ENCODE data around the gene SYMPK.
"Not testable (repeated sequence)": the region's sequence is repeated elsewhere in the genome, so short reads cannot be mapped to it uniquely, and the experiment has no call there.

SYMPK gene

DNA sequence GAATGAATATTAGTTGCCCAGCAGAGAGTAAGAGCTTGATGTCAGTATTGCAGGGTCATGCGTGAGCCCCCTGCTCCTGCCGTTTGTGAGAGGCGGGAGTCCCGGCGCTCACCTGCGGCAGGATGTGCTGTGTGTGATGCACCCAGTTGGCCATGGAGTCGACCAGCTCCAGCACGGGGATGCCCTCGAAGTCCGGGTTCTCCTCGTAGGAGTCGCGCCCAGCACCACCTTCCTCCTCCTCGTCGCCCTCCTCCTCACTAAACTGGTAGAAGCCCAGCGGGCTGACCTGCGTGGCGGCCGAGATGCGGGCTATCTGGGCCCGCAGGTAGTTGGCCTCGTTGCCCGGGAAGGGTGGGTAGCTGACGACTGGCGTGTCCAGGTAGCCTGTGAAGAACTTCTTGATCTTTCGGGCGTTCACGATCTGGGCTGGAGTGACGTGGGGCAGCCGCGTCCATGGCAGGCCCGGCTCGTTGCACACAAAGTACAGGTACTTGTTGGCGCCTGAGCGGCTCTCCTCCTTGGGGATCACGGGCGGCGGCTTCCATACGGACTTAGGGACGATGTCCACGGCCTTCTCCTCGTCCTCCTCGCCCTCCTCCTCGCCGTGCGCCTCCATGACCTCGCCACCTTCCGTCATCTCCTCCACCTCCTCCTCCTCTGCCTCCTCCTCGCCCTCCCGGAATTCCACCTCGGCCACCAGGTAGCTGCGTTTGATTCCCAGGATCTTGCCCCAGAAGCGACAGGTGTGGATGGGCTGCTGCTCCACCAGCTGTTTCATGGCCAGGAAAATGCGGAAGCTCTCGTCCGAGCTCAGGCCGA, 58.6 kb downstream of the SYMPK start:
- no peaks in the 10 kb centered on the region for H3K27me3 ChIP-seq (ENCODE audit: insufficient read depth, low read length, poor library complexity)
- H3K79me2 ChIP-seq (ENCODE audit: insufficient read depth, low read length): no peaks in the 10 kb centered on the region
- no peaks in the 10 kb centered on the region for H3K36me3 ChIP-seq (ENCODE audit: insufficient read depth, low read length)
- H3K4me1 ChIP-seq (ENCODE audit: insufficient read depth, low read length): peaks cover 4% of the 10 kb centered on the region
- H3K9ac ChIP-seq (ENCODE audit: low read depth, low read length): no peak overlapping the region
- no peak for TF ChIP-seq EZH2 (IDR thresholded peaks at IDR 0.05; ENCODE audit: borderline replicate concordance, low read depth, low read length, severe bottlenecking)
- TF ChIP-seq, protein P1, sequence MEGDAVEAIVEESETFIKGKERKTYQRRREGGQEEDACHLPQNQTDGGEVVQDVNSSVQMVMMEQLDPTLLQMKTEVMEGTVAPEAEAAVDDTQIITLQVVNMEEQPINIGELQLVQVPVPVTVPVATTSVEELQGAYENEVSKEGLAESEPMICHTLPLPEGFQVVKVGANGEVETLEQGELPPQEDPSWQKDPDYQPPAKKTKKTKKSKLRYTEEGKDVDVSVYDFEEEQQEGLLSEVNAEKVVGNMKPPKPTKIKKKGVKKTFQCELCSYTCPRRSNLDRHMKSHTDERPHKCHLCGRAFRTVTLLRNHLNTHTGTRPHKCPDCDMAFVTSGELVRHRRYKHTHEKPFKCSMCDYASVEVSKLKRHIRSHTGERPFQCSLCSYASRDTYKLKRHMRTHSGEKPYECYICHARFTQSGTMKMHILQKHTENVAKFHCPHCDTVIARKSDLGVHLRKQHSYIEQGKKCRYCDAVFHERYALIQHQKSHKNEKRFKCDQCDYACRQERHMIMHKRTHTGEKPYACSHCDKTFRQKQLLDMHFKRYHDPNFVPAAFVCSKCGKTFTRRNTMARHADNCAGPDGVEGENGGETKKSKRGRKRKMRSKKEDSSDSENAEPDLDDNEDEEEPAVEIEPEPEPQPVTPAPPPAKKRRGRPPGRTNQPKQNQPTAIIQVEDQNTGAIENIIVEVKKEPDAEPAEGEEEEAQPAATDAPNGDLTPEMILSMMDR (IDR thresholded peaks at IDR 0.05; ENCODE audit: borderline replicate concordance, extremely low read depth, low read length, poor library complexity, severe bottlenecking): no peak
- H3K4me2 ChIP-seq (ENCODE audit: insufficient read depth, low read length): no peak overlapping the region
- no peak for DNase-seq
- H3K27ac ChIP-seq (ENCODE audit: low read length): no peak overlapping the region
- no peak for ATAC-seq (ENCODE audit: insufficient read depth, low read depth)
- H2AFZ ChIP-seq (ENCODE audit: low read depth, low read length): no peak overlapping the region
- H3K4me3 ChIP-seq (ENCODE audit: low read depth in 1 of 2, low read length in 2 of 2): no peak overlapping the region
- no peaks in the 10 kb centered on the region for H4K20me1 ChIP-seq (ENCODE audit: insufficient read depth, low read length)
- no peaks in the 10 kb centered on the region for H3K9me3 ChIP-seq (ENCODE audit: insufficient read depth, low read length, severe bottlenecking)

GRCh38 chr19:45801603-45802175, 61.3 kb downstream of the SYMPK start:
- Histone ChIP-seq H3K4me3 (ENCODE audit: low read depth in 1 of 2, low read length in 2 of 2) (no peak overlapping the region), H2AFZ (ENCODE audit: low read depth, low read length) (no peak overlapping the region), H3K9ac (ENCODE audit: low read depth, low read length) (no peak overlapping the region), H3K36me3 (ENCODE audit: insufficient read depth, low read length) (no peaks in the 10 kb centered on the region), H3K27me3 (ENCODE audit: insufficient read depth, low read length, poor library complexity) (no peaks in the 10 kb centered on the region), H3K79me2 (ENCODE audit: insufficient read depth, low read length) (no peaks in the 10 kb centered on the region), H3K27ac (ENCODE audit: low read length) (no peak overlapping the region), H3K4me1 (ENCODE audit: insufficient read depth, low read length) (peaks cover 9% of the 10 kb centered on the region), H4K20me1 (ENCODE audit: insufficient read depth, low read length) (no peaks in the 10 kb centered on the region), H3K9me3 (ENCODE audit: insufficient read depth, low read length, severe bottlenecking) (no peaks in the 10 kb centered on the region), H3K4me2 (ENCODE audit: insufficient read depth, low read length) (no peak overlapping the region)
- no peak for TF ChIP-seq EZH2 (IDR thresholded peaks at IDR 0.05; ENCODE audit: borderline replicate concordance, low read depth, low read length, severe bottlenecking)
- TF ChIP-seq, protein P1 (IDR thresholded peaks at IDR 0.05; ENCODE audit: borderline replicate concordance, extremely low read depth, low read length, poor library complexity, severe bottlenecking): no peak
- DNase-seq: no peak
- ATAC-seq (ENCODE audit: insufficient read depth, low read depth): no peak

GRCh38 chr19:45800070-45800553, 62.8 kb downstream of the SYMPK start:
- Histone ChIP-seq H3K27me3 (ENCODE audit: insufficient read depth, low read length, poor library complexity) (no peaks in the 10 kb centered on the region), H3K4me3 (ENCODE audit: low read depth in 1 of 2, low read length in 2 of 2) (no peak overlapping the region), H3K4me2 (ENCODE audit: insufficient read depth, low read length) (no peak overlapping the region), H3K4me1 (ENCODE audit: insufficient read depth, low read length) (peaks cover 9% of the 10 kb centered on the region), H3K79me2 (ENCODE audit: insufficient read depth, low read length) (no peaks in the 10 kb centered on the region), H2AFZ (ENCODE audit: low read depth, low read length) (no peak overlapping the region), H3K9me3 (ENCODE audit: insufficient read depth, low read length, severe bottlenecking) (no peaks in the 10 kb centered on the region), H3K36me3 (ENCODE audit: insufficient read depth, low read length) (no peaks in the 10 kb centered on the region), H4K20me1 (ENCODE audit: insufficient read depth, low read length) (no peaks in the 10 kb centered on the region), H3K27ac (ENCODE audit: low read length) (no peak overlapping the region), H3K9ac (ENCODE audit: low read depth, low read length) (no peak overlapping the region)
- TF ChIP-seq EZH2 (IDR thresholded peaks at IDR 0.05; ENCODE audit: borderline replicate concordance, low read depth, low read length, severe bottlenecking): no peak
- TF ChIP-seq, protein P1 (IDR thresholded peaks at IDR 0.05; ENCODE audit: borderline replicate concordance, extremely low read depth, low read length, poor library complexity, severe bottlenecking): no peak
- ATAC-seq (ENCODE audit: insufficient read depth, low read depth) (no peak), DNase-seq (no peak)

DNA sequence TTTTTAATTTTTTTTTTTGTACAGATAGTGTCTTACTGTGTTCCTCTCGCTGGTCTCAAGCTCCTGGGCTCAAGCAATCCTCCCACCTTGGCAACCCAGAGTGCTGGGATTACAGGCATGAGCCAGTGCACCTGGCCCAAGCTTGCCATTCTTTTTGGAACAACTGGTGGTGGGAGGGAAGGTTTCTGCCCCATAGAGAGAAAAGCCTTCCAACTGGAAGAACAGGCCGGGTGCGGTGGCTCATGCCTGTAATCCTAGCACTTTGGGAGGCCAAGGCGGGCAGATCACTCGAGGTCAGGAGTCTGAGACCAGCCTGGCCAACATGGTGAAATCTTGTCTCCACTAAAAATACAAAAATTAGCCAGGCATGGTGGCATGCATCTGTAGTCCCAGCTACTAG, 63.4 kb downstream of the SYMPK start:
- ATAC-seq (ENCODE audit: insufficient read depth, low read depth): not testable (repeated sequence)

More for the DNA sequence above, 63.4 kb downstream of the SYMPK start:
- not testable (repeated sequence) for H3K27me3 ChIP-seq (ENCODE audit: insufficient read depth, low read length, poor library complexity); H3K36me3 ChIP-seq (ENCODE audit: insufficient read depth, low read length); H4K20me1 ChIP-seq (ENCODE audit: insufficient read depth, low read length); H3K79me2 ChIP-seq (ENCODE audit: insufficient read depth, low read length); H3K4me1 ChIP-seq (ENCODE audit: insufficient read depth, low read length); H3K4me3 ChIP-seq (ENCODE audit: low read depth in 1 of 2, low read length in 2 of 2); H3K27ac ChIP-seq (ENCODE audit: low read length); H3K9ac ChIP-seq (ENCODE audit: low read depth, low read length); DNase-seq; H3K9me3 ChIP-seq (ENCODE audit: insufficient read depth, low read length, severe bottlenecking); H2AFZ ChIP-seq (ENCODE audit: low read depth, low read length); H3K4me2 ChIP-seq (ENCODE audit: insufficient read depth, low read length)
